A673 (cell line): ENCODE data around the gene TEAD3. TPM values are rescaled to one million over a fixed set of nuclear protein-coding genes. Genes with fewer than 3 reads are reported as not detected.

Experiments used
- BruUV-seq: library from RNA; stranded (reverse); fragments of 400-500 nt; replicated peaks from 2 replicates; lab custom pipeline; 2021; lab: Mats Ljungman, UMichigan
- CTCF ChIA-PET: fragments of 300-600 bp; sonication (Branson Sonifier 250); formaldehyde crosslinking; loops from one replicate; lab custom pipeline; 2022; ENCODE audit warnings: antibody characterized with exemption; lab: Charles Lee
- POLR2A ChIA-PET: fragments of 300-600 bp; sonication (Branson Sonifier 250); formaldehyde crosslinking; loops from one replicate; lab custom pipeline; 2022; ENCODE audit warnings: antibody characterized with exemption; ENCODE audit not compliant: low non-redundant PET; lab: Charles Lee
- DNase-seq: peaks from one replicate; pipeline ENCODE4 v3.0.0-alpha.2; 2015; ENCODE audit warnings: low spot score
- H3K27ac ChIP-seq: fragments of 200-600 bp; sonication (generic); 2 replicates; pipeline ENCODE4 v1.5.1; 2016; ENCODE audit warnings: mixed run types, low read depth, mild to moderate bottlenecking, mixed read lengths, antibody characterized with exemption, low read length; ENCODE audit not compliant: poor library complexity, severe bottlenecking
- H3K27me3 ChIP-seq: fragments of 200-600 bp; sonication (generic); replicated peaks from 2 replicates; pipeline ENCODE4 v1.6.1; 2017; ENCODE audit warnings: mixed run types, low read depth, mild to moderate bottlenecking, mixed read lengths, antibody characterized with exemption, low read length; ENCODE audit not compliant: insufficient read depth, poor library complexity
- H3K36me3 ChIP-seq: fragments of 200-600 bp; sonication (generic); 2 replicates; pipeline ENCODE4 v1.6.1; 2016; ENCODE audit warnings: mixed run types, mild to moderate bottlenecking, mixed read lengths, antibody characterized with exemption, low read length; ENCODE audit not compliant: insufficient read depth, poor library complexity, severe bottlenecking
- H3K4me1 ChIP-seq: fragments of 200-600 bp; sonication (generic); 2 replicates; pipeline ENCODE4 v1.6.1; 2017; ENCODE audit warnings: mixed run types, mild to moderate bottlenecking, mixed read lengths, antibody characterized with exemption, low read length; ENCODE audit not compliant: insufficient read depth, poor library complexity, severe bottlenecking
- H3K4me3 ChIP-seq: fragments of 200-600 bp; sonication (generic); 2 replicates; pipeline ENCODE4 v1.5.1; 2016; ENCODE audit warnings: low read depth, mixed run types, mild to moderate bottlenecking, mixed read lengths, low read length; ENCODE audit not compliant: poor library complexity, severe bottlenecking
- H3K9me3 ChIP-seq: fragments of 200-600 bp; sonication (generic); 2 replicates; pipeline ENCODE4 v1.6.1; 2016; ENCODE audit warnings: mixed run types, low read depth, mild to moderate bottlenecking, mixed read lengths, antibody characterized with exemption, low read length; ENCODE audit not compliant: poor library complexity, severe bottlenecking
- CTCF ChIP-seq: fragments of 300-800, 200-600 bp; sonication (generic); conservative IDR thresholded peaks from 2 replicates; pipeline ENCODE4 v1.5.1; 2017; ENCODE audit warnings: low read depth, mild to moderate bottlenecking, antibody characterized with exemption, low read length, moderate library complexity, mixed read lengths
- EZH2 ChIP-seq: fragments of 200-600 bp; sonication (generic); IDR thresholded peaks from 2 replicates; pipeline ENCODE4 v1.6.1; 2017; ENCODE audit warnings: borderline replicate concordance, low read depth, mild to moderate bottlenecking, mixed read lengths, antibody characterized with exemption, low read length; ENCODE audit not compliant: poor library complexity, severe bottlenecking
- intact Hi-C: fragments of 100-400 bp; cut with micrococcal nuclease; formaldehyde crosslinking; loops from one replicate; pipeline ENCODE4 v1.10.0; 2022; ENCODE audit not compliant: unreplicated experiment
- total RNA-seq: library from RNA; stranded (reverse); gene quantifications from 2 replicates; pipeline ENCODE4 v1.2.3, GENCODE V29; 2021

The TEAD3 gene
- total RNA-seq, 1 experiment from 2014 or later: 10.3 TPM

- H3K27me3 ChIP-seq: no peaks in the 10 kb centered on the region
- no peak for DNase-seq
- BruUV-seq: no TSS peak
- H3K27ac ChIP-seq: no peak overlapping the region
- no peaks in the 10 kb centered on the region for H3K9me3 ChIP-seq
- no peaks in the 10 kb centered on the region for H3K36me3 ChIP-seq
- ChIA-PET CTCF (interaction anchor here (1.1 kb wide), 1 partner anchor 21 kb away, joined by 4 read pairs; no protein-coding TSS in a partner anchor), POLR2A (no interaction called here)
- H3K4me1 ChIP-seq: peaks cover 12% of the 10 kb centered on the region
- TF ChIP-seq CTCF (no peak), EZH2 (no peak)
- no peak overlapping the region for H3K4me3 ChIP-seq
- intact Hi-C loops: no loop called here
These were observed 4.9 kb upstream of the TEAD3 start for GRCh38 chr6:35501784-35502183.

- Histone ChIP-seq H3K4me1 (peaks cover 12% of the 10 kb centered on the region), H3K9me3 (no peaks in the 10 kb centered on the region), H3K4me3 (no peak overlapping the region), H3K27ac (no peak overlapping the region), H3K27me3 (no peaks in the 10 kb centered on the region), H3K36me3 (no peaks in the 10 kb centered on the region)
- BruUV-seq: no TSS peak
- intact Hi-C loops: no loop called here
- TF ChIP-seq EZH2 (no peak), CTCF (no peak)
- CTCF ChIA-PET: no interaction called here
- no peak for DNase-seq
- POLR2A ChIA-PET: no interaction called here
These were observed 3.9 kb upstream of the TEAD3 start for GRCh38 chr6:35500782-35501181.

GRCh38 chr6:35499372-35499771 lies 2.5 kb upstream of the TEAD3 start:
- no peak overlapping the region for H3K4me3 ChIP-seq
- no peak overlapping the region for H3K27ac ChIP-seq
- H3K36me3 ChIP-seq: no peaks in the 10 kb centered on the region
- intact Hi-C loops: no loop called here
- no peaks in the 10 kb centered on the region for H3K9me3 ChIP-seq
- no peaks in the 10 kb centered on the region for H3K27me3 ChIP-seq
- CTCF ChIA-PET: no interaction called here
- no peak for DNase-seq
- TF ChIP-seq CTCF: no peak
- TF ChIP-seq EZH2: no peak
- H3K4me1 ChIP-seq: peaks cover 16% of the 10 kb centered on the region
- POLR2A ChIA-PET: no interaction called here
- BruUV-seq: no TSS peak
